ENCODE results near the gene SOCS6.

- no peak for TF ChIP-seq POLR2AphosphoS5 (IDR thresholded peaks at IDR 0.05; ENCODE audit: low read depth)
- no peak for TF ChIP-seq REST (IDR thresholded peaks at IDR 0.05; ENCODE audit: unreplicated experiment)
- TF ChIP-seq CTCF (conservative IDR thresholded peaks at IDR 0.05; ENCODE audit: low read depth in 2 of 2) = no peak
These were observed 88.5 kb downstream of the SOCS6 start for GRCh38 chr18:70377317-70377799.

Data from GM23338 (cell line).